ENCODE data around the gene LRBA.

- TF ChIP-seq GABPA (IDR thresholded peaks at IDR 0.05 in 1 of 2, conservative IDR thresholded peaks at IDR 0.05 in 1 of 2) (no peak), TAF1 (conservative IDR thresholded peaks at IDR 0.05) (no peak), FOXA1 (IDR thresholded peaks at IDR 0.05) (no peak), CTCF (IDR thresholded peaks at IDR 0.05; ENCODE audit: low read depth, low read length, missing input control) (no peak), JUND (IDR thresholded peaks at IDR 0.05) (no peak), YY1 (IDR thresholded peaks at IDR 0.05) (no peak), ZBTB33 (IDR thresholded peaks at IDR 0.05) (no peak), ATF3 (IDR thresholded peaks at IDR 0.05) (no peak), RAD21 (IDR thresholded peaks at IDR 0.05) (no peak)
Measured at GRCh38 chr4:150367326-150367725, 647.8 kb downstream of the LRBA start.

Measured in liver (tissue), 3 donors.